ENCODE data around the gene KCNMB4.

DNA sequence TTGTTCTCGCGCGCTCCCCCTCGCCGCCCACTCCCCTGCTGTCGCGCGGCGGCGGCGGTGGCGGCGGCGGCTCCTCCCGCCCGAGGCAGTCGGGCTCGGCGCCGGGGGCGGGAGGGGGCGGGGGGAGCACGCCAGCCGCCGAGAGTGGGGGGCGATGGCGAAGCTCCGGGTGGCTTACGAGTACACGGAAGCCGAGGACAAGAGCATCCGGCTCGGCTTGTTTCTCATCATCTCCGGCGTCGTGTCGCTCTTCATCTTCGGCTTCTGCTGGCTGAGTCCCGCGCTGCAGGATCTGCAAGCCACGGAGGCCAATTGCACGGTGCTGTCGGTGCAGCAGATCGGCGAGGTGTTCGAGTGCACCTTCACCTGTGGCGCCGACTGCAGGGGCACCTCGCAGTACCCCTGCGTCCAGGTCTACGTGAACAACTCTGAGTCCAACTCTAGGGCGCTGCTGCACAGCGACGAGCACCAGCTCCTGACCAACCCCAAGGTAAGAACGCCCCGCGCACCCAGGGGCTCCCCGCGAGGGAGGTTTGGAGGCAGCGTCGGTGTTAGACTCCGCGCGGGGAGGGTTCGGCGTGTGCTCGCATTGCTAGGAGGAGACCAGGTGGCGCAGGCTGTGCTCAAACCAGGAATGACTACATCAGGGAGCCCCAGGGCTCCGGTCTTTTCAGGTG is 629 bp downstream of the KCNMB4 start:
- TF ChIP-seq RAD21 (IDR thresholded peaks at IDR 0.05; ENCODE audit: low read depth), result no peak; the same call in 1 of the 2 replicates
- TF ChIP-seq NFIC (IDR thresholded peaks at IDR 0.05), result no peak
- no peak for TF ChIP-seq TEAD4 (IDR thresholded peaks at IDR 0.05)

Data from Ishikawa (cell line).